Trophoblast cell (in vitro differentiated cells and primary cell): ENCODE measurements around the gene P4HA3.
A peak's percentile ranks its signal among the peaks of the same experiment; 100 is the strongest.

Source experiments
- DNase-seq, 2 donors: peaks; one replicate each; pipeline ENCODE4 v3.0.0-alpha.2; 2016
- H2AFZ ChIP-seq: 2 replicates; pipeline ENCODE4 v1.6.1; 2013; ENCODE audit warnings: low read length, moderate library complexity, mild to moderate bottlenecking; ENCODE audit not compliant: insufficient read depth, poor library complexity
- H2AK5ac ChIP-seq: 2 replicates; pipeline ENCODE4 v1.6.1; 2013; ENCODE audit warnings: mild to moderate bottlenecking, low read length
- H2BK120ac ChIP-seq: 2 replicates; pipeline ENCODE4 v1.6.1; 2013; ENCODE audit warnings: low read length, mild to moderate bottlenecking, moderate library complexity; ENCODE audit not compliant: insufficient read depth, poor library complexity
- H2BK12ac ChIP-seq: 2 replicates; pipeline ENCODE4 v1.6.1; 2013; ENCODE audit warnings: mild to moderate bottlenecking, low read length, moderate library complexity
- H2BK5ac ChIP-seq: 2 replicates; pipeline ENCODE4 v1.6.1; 2013; ENCODE audit warnings: low read length, low read depth, moderate library complexity, mild to moderate bottlenecking; ENCODE audit not compliant: poor library complexity
- H3K14ac ChIP-seq: 2 replicates; pipeline ENCODE4 v1.6.1; 2013; ENCODE audit warnings: mild to moderate bottlenecking, low read length
- H3K18ac ChIP-seq: 2 replicates; pipeline ENCODE4 v1.6.1; 2013; ENCODE audit warnings: mild to moderate bottlenecking, low read length
- H3K23ac ChIP-seq: 2 replicates; pipeline ENCODE4 v1.6.1; 2013; ENCODE audit warnings: low read length
- H3K27ac ChIP-seq: 2 replicates; pipeline ENCODE4 v1.5.1; 2013; ENCODE audit warnings: low read depth, mild to moderate bottlenecking, inconsistent platforms, low read length, moderate library complexity
- H3K27me3 ChIP-seq: 2 replicates; pipeline ENCODE4 v1.6.1; 2013; ENCODE audit warnings: inconsistent platforms, mild to moderate bottlenecking, low read length, moderate library complexity; ENCODE audit not compliant: insufficient read depth
- H3K36me3 ChIP-seq, 2 experiments: 1 replicate in 1 of 2; 2 replicates in 1 of 2; pipeline ENCODE4 v1.6.1; 2013; ENCODE audit warnings: low read length in 2 of 2, mild to moderate bottlenecking in 2 of 2, moderate library complexity in 1 of 2; ENCODE audit not compliant: insufficient read depth in 2 of 2, control insufficient read depth in 1 of 2
- H3K4ac ChIP-seq: 2 replicates; pipeline ENCODE4 v1.6.1; 2013; ENCODE audit warnings: low read depth, mild to moderate bottlenecking, low read length, moderate library complexity
- H3K4me1 ChIP-seq, 2 experiments: 1 replicate in 1 of 2; 2 replicates in 1 of 2; pipeline ENCODE4 v1.6.1; 2013; ENCODE audit warnings: low read length in 2 of 2, mild to moderate bottlenecking in 2 of 2, moderate library complexity in 1 of 2; ENCODE audit not compliant: insufficient read depth in 2 of 2, control insufficient read depth in 1 of 2
- H3K4me2 ChIP-seq: 2 replicates; pipeline ENCODE4 v1.6.1; 2013; ENCODE audit warnings: inconsistent platforms, mild to moderate bottlenecking, low read length, moderate library complexity
- H3K4me3 ChIP-seq: 2 replicates; pipeline ENCODE4 v1.5.1; 2013; ENCODE audit warnings: mild to moderate bottlenecking, low read depth, low read length, inconsistent platforms
- H3K79me1 ChIP-seq: one replicate; pipeline ENCODE4 v1.6.1; 2013; ENCODE audit warnings: low read length
- H3K79me2 ChIP-seq: 2 replicates; pipeline ENCODE4 v1.6.1; 2013; ENCODE audit warnings: low read length, mild to moderate bottlenecking; ENCODE audit not compliant: control insufficient read depth, insufficient read depth, poor library complexity
- H3K9ac ChIP-seq: 2 replicates; pipeline ENCODE4 v1.6.1; 2013; ENCODE audit warnings: mild to moderate bottlenecking, low read length
- H3K9me3 ChIP-seq: 2 replicates; pipeline ENCODE4 v1.6.1; 2013; ENCODE audit warnings: low read depth, mild to moderate bottlenecking, control low read depth, inconsistent platforms, low read length; ENCODE audit not compliant: insufficient read depth
- H4K12ac ChIP-seq: 2 replicates; pipeline ENCODE4 v1.6.1; 2013; ENCODE audit warnings: low read depth, mild to moderate bottlenecking, low read length, moderate library complexity
- H4K8ac ChIP-seq: 2 replicates; pipeline ENCODE4 v1.6.1; 2013; ENCODE audit warnings: low read depth, mild to moderate bottlenecking, low read length, moderate library complexity
- H4K91ac ChIP-seq: one replicate; pipeline ENCODE4 v1.6.1; 2013; ENCODE audit warnings: low read depth, mild to moderate bottlenecking, low read length, moderate library complexity
- WGBS: extraction: QIAGEN DNeasy Blood & Tissue Kit; methylation state at CpG from one replicate; pipeline ENCODE4 v1.1.7; 2013; ENCODE audit warnings: missing lambda C conversion rate; ENCODE audit not compliant: insufficient read length, insufficient coverage; ENCODE audit errors: extremely low coverage; 5-methylcytosine and 5-hydroxymethylcytosine counted together

P4HA3 gene

DNA sequence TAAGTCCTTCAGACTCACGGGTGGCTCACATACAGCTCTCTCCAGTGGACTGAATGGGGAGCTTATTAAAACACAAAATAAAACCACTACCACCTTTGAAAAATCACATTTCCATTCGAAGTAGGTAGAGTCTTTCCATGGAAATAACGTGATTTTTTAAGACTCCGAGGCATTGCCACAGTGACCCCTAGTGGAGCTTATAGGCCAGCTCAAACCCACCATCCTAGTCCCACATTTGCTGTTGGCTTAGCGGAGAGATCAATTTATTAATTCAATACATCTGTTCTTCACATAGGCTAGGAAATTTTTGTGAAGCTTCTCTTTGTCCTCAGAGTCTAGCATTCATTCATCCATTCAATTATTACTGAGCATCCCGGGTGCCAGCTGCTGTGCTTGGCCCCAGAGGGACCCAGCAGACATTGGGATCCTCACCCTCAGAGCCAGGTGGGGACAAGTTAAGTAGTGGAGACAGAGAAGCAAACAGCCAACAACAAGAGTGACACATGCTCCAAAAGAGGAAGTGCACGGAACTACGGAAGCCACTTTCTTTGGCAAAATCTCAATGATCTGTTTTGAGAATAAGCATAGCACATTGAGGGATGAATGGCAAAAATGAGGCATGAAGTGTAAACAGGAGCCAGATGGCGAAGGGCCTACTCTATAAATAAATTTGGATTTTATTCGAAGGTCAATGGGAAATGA lies 10.2 kb upstream of the P4HA3 start:
- no peak overlapping the region for H3K14ac ChIP-seq
- no peaks in the 10 kb centered on the region for H3K27me3 ChIP-seq
- no peak overlapping the region for H3K4me3 ChIP-seq
- no peak overlapping the region for H2AK5ac ChIP-seq
- no peak overlapping the region for H2BK120ac ChIP-seq
- H3K4me1 ChIP-seq: no peaks in the 10 kb centered on the region
- no peaks in the 10 kb centered on the region for H3K79me2 ChIP-seq
- H2AFZ ChIP-seq: no peak overlapping the region
- no peak overlapping the region for H4K12ac ChIP-seq
- no peak overlapping the region for H3K9ac ChIP-seq
- no peak overlapping the region for H3K18ac ChIP-seq
- no peak overlapping the region for H2BK5ac ChIP-seq
- no peak overlapping the region for H3K23ac ChIP-seq
- H3K27ac ChIP-seq: no peak overlapping the region
- DNase-seq: peak; percentile 21 to 62
- no CpG with 5 or more reads among the region's 10 CpGs for WGBS
- H4K8ac ChIP-seq: no peak overlapping the region
- H2BK12ac ChIP-seq: no peak overlapping the region
- H3K4me2 ChIP-seq: no peak overlapping the region
- no peak overlapping the region for H4K91ac ChIP-seq
- no peaks in the 10 kb centered on the region for H3K36me3 ChIP-seq
- no peaks in the 10 kb centered on the region for H3K9me3 ChIP-seq
- H3K4ac ChIP-seq: no peak overlapping the region
- H3K79me1 ChIP-seq: no peaks in the 10 kb centered on the region

DNA sequence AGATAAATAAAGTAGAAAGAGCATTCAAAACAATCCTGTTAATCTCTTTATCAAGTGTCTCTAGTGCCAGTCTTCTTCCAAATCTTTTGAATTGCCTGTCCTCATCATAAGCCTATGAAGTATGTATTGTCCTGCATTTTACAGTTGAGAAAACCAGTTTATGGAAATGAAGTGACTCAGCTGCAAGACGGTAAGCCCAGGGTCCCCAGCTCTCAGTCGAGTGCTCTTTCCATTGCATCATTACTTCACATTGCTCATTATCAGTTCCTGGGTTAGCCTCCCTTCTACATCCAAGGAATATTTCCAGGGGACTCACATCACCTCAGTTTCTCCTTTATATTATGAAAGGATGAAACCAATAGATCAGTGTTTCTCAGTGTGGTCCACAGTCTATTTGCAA lies 9.1 kb upstream of the P4HA3 start:
- H3K79me1 ChIP-seq: no peaks in the 10 kb centered on the region
- no peak overlapping the region for H4K8ac ChIP-seq
- no peaks in the 10 kb centered on the region for H3K79me2 ChIP-seq
- H2BK12ac ChIP-seq: no peak overlapping the region
- DNase-seq: no peak
- no peak overlapping the region for H2AFZ ChIP-seq
- H3K9me3 ChIP-seq: no peaks in the 10 kb centered on the region
- H3K4me3 ChIP-seq: no peak overlapping the region
- no peak overlapping the region for H3K9ac ChIP-seq
- H3K27me3 ChIP-seq: no peaks in the 10 kb centered on the region
- no peaks in the 10 kb centered on the region for H3K36me3 ChIP-seq
- no peak overlapping the region for H2AK5ac ChIP-seq
- H2BK5ac ChIP-seq: no peak overlapping the region
- no peak overlapping the region for H3K4me2 ChIP-seq
- H3K4me1 ChIP-seq: no peaks in the 10 kb centered on the region
- no peak overlapping the region for H3K18ac ChIP-seq
- no peak overlapping the region for H3K23ac ChIP-seq
- H3K27ac ChIP-seq: no peak overlapping the region
- no peak overlapping the region for H3K14ac ChIP-seq
- no CpG with 5 or more reads among the region's 2 CpGs for WGBS
- H4K12ac ChIP-seq: no peak overlapping the region
- no peak overlapping the region for H2BK120ac ChIP-seq
- H4K91ac ChIP-seq: no peak overlapping the region
- H3K4ac ChIP-seq: no peak overlapping the region

DNA sequence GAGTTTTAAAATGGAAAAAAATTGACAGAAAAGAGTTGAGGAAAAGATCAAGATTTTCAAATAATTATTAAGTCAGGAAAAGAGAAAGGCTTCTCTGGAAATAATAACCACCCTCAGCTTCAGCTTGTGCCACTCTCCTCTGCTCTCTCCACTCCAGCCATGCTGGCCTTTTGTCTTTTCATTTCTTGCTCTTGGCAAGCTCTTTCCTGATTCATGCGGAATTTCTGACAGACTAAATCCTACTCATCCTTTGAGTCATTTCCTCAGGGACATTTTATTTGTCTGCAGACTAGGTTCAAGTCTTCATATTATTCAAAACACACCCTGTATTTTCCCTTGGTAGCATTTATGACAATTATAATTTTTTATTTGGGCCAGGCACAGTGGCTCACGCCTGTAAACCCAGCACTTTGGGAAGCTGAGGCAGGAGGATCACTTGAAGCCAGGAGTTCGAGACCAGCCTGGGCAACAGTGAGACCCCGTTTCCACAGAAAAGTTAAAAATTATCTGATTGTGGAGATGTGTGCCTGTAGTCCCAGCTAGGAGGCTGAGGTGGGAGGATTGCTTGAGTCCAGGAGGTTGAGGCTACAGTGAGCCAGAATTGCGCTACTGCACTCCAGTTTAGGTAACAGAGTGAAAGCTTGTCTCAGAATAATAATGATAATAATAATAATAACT lies 7.8 kb upstream of the P4HA3 start:
- H3K79me2 ChIP-seq: no peaks in the 10 kb centered on the region
- no peak overlapping the region for H3K4ac ChIP-seq
- no CpG with 5 or more reads among the region's 5 CpGs for WGBS
- H3K27me3 ChIP-seq: no peaks in the 10 kb centered on the region
- DNase-seq: peak in 1 of 2 donors; percentile 3
- no peak overlapping the region for H2BK5ac ChIP-seq
- H3K79me1 ChIP-seq: no peaks in the 10 kb centered on the region
- no peak overlapping the region for H3K27ac ChIP-seq
- no peaks in the 10 kb centered on the region for H3K9me3 ChIP-seq
- H2BK12ac ChIP-seq: no peak overlapping the region
- no peak overlapping the region for H3K9ac ChIP-seq
- no peak overlapping the region for H2BK120ac ChIP-seq
- H3K4me2 ChIP-seq: no peak overlapping the region
- no peak overlapping the region for H2AK5ac ChIP-seq
- no peaks in the 10 kb centered on the region for H3K4me1 ChIP-seq
- H3K4me3 ChIP-seq: no peak overlapping the region
- no peak overlapping the region for H3K23ac ChIP-seq
- H2AFZ ChIP-seq: no peak overlapping the region
- H3K36me3 ChIP-seq: no peaks in the 10 kb centered on the region
- H3K18ac ChIP-seq: no peak overlapping the region
- no peak overlapping the region for H4K12ac ChIP-seq
- H3K14ac ChIP-seq: no peak overlapping the region
- H4K8ac ChIP-seq: no peak overlapping the region
- no peak overlapping the region for H4K91ac ChIP-seq

DNA sequence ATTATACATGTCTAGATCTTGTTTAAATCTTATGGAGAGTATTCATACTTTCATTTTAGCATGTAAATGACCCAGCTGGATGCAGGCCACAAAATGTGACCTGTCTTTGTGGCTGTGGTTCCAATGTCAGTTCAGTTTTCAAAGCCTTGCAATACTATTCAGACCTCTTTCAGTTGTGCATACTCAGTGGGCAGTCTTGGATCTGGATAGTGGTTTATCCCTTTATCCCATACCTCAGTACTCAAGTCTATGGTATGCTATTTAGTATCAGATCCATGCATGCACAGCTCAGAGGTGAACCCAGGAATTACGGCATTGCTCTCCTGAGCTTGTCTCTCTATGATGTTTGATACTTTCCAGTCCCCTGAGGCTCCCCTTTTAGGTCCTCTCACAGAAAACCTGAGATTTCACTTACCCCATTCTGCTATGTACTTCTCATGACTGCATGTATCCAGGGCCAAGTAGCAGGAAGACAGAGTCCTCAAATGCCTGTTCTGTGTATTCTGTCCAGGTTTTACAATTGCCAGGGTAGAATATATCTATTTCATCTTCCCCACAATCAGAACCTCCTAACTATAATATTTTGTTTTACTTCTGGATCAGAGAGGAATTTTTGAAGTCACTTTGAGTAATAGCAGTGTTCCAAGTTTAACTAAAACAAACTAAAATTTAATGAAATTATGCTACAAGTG lies 6.9 kb upstream of the P4HA3 start:
- no peaks in the 10 kb centered on the region for H3K4me1 ChIP-seq
- no peaks in the 10 kb centered on the region for H3K9me3 ChIP-seq
- H2BK5ac ChIP-seq: no peak overlapping the region
- H3K79me1 ChIP-seq: no peaks in the 10 kb centered on the region
- H3K36me3 ChIP-seq: no peaks in the 10 kb centered on the region
- H4K12ac ChIP-seq: no peak overlapping the region
- H3K79me2 ChIP-seq: no peaks in the 10 kb centered on the region
- no CpG with 5 or more reads among the region's 1 CpG for WGBS
- H2AFZ ChIP-seq: no peak overlapping the region
- H3K27me3 ChIP-seq: no peaks in the 10 kb centered on the region
- H2AK5ac ChIP-seq: no peak overlapping the region
- H3K23ac ChIP-seq: no peak overlapping the region
- no peak overlapping the region for H4K8ac ChIP-seq
- H3K9ac ChIP-seq: no peak overlapping the region
- H3K4ac ChIP-seq: no peak overlapping the region
- no peak overlapping the region for H3K14ac ChIP-seq
- no peak overlapping the region for H3K4me3 ChIP-seq
- H3K18ac ChIP-seq: no peak overlapping the region
- H2BK12ac ChIP-seq: no peak overlapping the region
- H3K4me2 ChIP-seq: no peak overlapping the region
- no peak overlapping the region for H4K91ac ChIP-seq
- no peak overlapping the region for H2BK120ac ChIP-seq
- H3K27ac ChIP-seq: no peak overlapping the region
- no peak for DNase-seq
